Vagina (tissue), 2 donors: ENCODE results near the gene ATMIN.

ENCODE experiments used
- CTCF ChIP-seq, 3 experiments: fragments of 450-650 bp in 2 of 3; fragments of 200-600 bp in 1 of 3; sonication (generic) in 1 of 3; IDR thresholded peaks; one replicate each; pipeline ENCODE4 v1.5.1; 2017 to 2019; ENCODE audit warnings: antibody characterized with exemption in 3 of 3, mild to moderate bottlenecking in 2 of 3, moderate library complexity in 2 of 3
- POLR2A ChIP-seq, 2 donors: fragments of 450-650 bp; IDR thresholded peaks; one replicate each; pipeline ENCODE4 v1.6.1; 2017; ENCODE audit warnings: antibody characterized with exemption in 2 of 2, mild to moderate bottlenecking in 2 of 2, moderate library complexity in 2 of 2
- POLR2AphosphoS5 ChIP-seq, 2 donors: sonication (generic); formaldehyde crosslinking; IDR thresholded peaks; one replicate each; pipeline ENCODE4 v1.9.0; 2017; ENCODE audit warnings: antibody characterized with exemption in 2 of 2, mild to moderate bottlenecking in 2 of 2, low read depth in 1 of 2; ENCODE audit not compliant: insufficient read depth in 1 of 2

- TF ChIP-seq CTCF (IDR thresholded peaks at IDR 0.05) (peak; percentile 40 to 68 (median 54)), POLR2AphosphoS5 (IDR thresholded peaks at IDR 0.05; ENCODE audit: insufficient read depth in 1 of 2, low read depth in 1 of 2) (peak in 1 of 2 donors; percentile 59), POLR2A (IDR thresholded peaks at IDR 0.05) (no peak)
Observed at GRCh38 chr16:81004646-81005353, 30.8 kb upstream of the ATMIN start.
